Parathyroid adenoma (tissue), 2 donors: Measurements from ENCODE around the gene AGPAT2.
A peak's percentile ranks its signal among the peaks of the same experiment; 100 is the strongest.

Experiments
- H2AFZ ChIP-seq: fragments of 300-600 bp; sonication (generic); one replicate; pipeline ENCODE4 v1.7.0; 2017; ENCODE audit warnings: antibody characterized with exemption, mild to moderate bottlenecking
- H3K27ac ChIP-seq: fragments of 300-600 bp; sonication (generic); one replicate; pipeline ENCODE4 v1.7.0; 2017
- H3K27me3 ChIP-seq: fragments of 300-600 bp; sonication (generic); one replicate; pipeline ENCODE4 v1.7.0; 2017; ENCODE audit warnings: low read length; ENCODE audit not compliant: control insufficient read depth, insufficient read depth
- H3K36me3 ChIP-seq: fragments of 300-600 bp; sonication (generic); one replicate; pipeline ENCODE4 v1.7.0; 2017; ENCODE audit warnings: low read length; ENCODE audit not compliant: control insufficient read depth, insufficient read depth
- H3K4me1 ChIP-seq: fragments of 300-600 bp; sonication (generic); one replicate; pipeline ENCODE4 v1.7.0; 2017; ENCODE audit warnings: control low read depth
- H3K4me2 ChIP-seq: fragments of 300-600 bp; sonication (generic); one replicate; pipeline ENCODE4 v1.7.0; 2017; ENCODE audit warnings: low read length
- H3K4me3 ChIP-seq: fragments of 300-600 bp; sonication (generic); one replicate; pipeline ENCODE4 v1.7.0; 2017; ENCODE audit warnings: low read depth, low read length
- H3K79me2 ChIP-seq: fragments of 300-600 bp; sonication (generic); one replicate; pipeline ENCODE4 v1.7.0; 2017; ENCODE audit warnings: control low read depth
- H3K9ac ChIP-seq: fragments of 300-600 bp; sonication (generic); one replicate; pipeline ENCODE4 v1.7.0; 2017; ENCODE audit warnings: mild to moderate bottlenecking
- H3K9me3 ChIP-seq: fragments of 300-600 bp; sonication (generic); one replicate; pipeline ENCODE4 v1.7.0; 2017; ENCODE audit warnings: low read length; ENCODE audit not compliant: control insufficient read depth
- TF ChIP-seq, protein P1 (sequence below): fragments of 300-600 bp; sonication (generic); IDR thresholded peaks from one replicate; pipeline ENCODE4 v1.7.0; 2017; ENCODE audit warnings: antibody characterized with exemption, mild to moderate bottlenecking
- donor health status: primary hyperparathyroidism.

The AGPAT2 gene

DNA sequence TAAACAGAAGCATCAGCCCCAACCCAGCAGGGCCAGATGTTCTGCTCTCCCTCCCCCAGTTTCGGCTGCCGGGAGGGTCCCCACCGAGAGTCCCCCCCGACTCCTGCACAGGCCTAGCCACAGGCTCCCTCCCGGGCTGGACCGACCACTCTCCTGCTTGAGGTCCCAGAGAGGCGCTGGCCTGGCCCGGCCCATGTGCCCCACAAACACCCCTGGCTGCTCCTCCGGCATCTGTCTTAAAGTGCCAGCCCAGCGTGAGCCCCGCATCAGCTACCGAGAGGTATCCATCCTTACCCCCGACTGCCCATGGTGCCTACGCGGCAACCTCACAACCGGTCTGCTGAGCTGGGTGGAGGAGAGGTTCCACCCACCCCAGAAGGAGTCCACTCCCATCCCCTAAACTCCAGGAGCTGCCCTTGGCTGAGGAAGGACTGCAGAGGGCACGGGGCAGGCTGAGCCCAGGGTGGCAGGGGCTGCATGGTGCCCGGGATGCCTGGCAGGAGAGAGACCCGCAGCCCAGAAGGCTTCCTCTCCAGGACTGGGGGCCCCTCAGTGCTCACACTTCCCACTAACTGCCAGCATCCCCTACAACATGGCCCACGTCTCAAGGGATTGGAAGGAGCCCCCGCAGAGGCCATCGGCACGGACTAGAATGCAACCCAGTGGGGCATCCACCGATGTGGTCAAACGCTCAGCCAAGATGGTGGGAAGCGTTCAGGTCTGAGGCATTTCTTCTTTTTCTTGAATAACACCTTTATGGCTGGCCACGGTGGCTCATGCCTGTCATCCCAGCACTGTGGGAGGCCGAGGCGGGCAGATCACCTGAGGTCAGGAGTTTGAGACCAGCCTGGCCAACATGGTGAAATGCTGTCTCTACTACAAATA lies 40.2 kb downstream of the AGPAT2 start:
- TF ChIP-seq, protein P1, sequence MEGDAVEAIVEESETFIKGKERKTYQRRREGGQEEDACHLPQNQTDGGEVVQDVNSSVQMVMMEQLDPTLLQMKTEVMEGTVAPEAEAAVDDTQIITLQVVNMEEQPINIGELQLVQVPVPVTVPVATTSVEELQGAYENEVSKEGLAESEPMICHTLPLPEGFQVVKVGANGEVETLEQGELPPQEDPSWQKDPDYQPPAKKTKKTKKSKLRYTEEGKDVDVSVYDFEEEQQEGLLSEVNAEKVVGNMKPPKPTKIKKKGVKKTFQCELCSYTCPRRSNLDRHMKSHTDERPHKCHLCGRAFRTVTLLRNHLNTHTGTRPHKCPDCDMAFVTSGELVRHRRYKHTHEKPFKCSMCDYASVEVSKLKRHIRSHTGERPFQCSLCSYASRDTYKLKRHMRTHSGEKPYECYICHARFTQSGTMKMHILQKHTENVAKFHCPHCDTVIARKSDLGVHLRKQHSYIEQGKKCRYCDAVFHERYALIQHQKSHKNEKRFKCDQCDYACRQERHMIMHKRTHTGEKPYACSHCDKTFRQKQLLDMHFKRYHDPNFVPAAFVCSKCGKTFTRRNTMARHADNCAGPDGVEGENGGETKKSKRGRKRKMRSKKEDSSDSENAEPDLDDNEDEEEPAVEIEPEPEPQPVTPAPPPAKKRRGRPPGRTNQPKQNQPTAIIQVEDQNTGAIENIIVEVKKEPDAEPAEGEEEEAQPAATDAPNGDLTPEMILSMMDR: no peak
- Histone ChIP-seq H3K4me2 (no peak overlapping the region), H3K27ac (peak overlapping the region; percentile 51), H3K9me3 (no peaks in the 10 kb centered on the region), H3K4me1 (no peaks in the 10 kb centered on the region), H3K4me3 (no peak overlapping the region), H3K27me3 (peaks cover 4% of the 10 kb centered on the region), H2AFZ (no peak overlapping the region), H3K9ac (no peak overlapping the region), H3K36me3 (no peaks in the 10 kb centered on the region), H3K79me2 (no peaks in the 10 kb centered on the region)

DNA sequence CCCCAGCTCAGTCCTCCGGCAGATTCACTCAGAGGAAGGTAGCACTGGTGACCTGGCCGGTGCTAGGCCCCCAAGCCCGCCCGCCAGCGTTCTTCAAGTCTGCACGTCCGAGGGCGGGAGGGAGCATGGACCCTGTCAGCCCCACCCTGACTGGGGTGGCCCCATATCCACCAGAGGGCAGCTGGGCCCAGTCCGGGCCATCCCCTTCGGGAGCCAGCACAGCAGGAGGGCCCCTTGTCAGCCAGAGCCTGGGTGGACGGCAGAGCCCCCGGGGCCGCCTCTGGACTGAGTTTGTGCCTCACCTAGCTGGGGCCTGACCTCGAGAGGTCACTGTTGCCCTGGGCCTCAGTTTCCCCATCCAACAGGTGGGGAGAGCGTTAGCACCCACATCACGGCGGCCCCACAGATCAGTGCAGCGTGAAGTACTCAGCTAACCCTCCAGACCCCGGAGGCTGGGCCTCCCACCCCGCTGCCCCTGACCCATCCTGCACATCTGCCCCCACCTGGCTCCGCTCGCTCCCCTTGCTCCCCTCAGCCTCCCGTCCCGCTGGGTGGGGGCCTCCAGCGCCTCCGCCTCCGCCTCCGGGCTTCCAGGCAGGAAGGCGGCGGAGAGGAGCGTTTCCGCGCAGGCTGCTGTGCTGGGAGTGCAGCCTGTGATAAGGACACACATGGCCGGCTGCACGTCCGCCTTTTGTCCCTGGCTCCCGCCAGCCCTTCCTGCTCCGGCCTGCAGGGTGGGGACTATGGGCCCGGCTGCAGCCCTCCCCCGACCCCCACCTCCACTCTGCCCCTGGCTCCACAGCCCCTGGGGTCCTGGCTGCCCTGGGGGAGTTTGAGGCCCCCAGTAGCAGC lies 41.1 kb downstream of the AGPAT2 start:
- Histone ChIP-seq H3K4me2 (no peak overlapping the region), H3K36me3 (no peaks in the 10 kb centered on the region), H2AFZ (no peak overlapping the region), H3K79me2 (no peaks in the 10 kb centered on the region), H3K9ac (no peak overlapping the region), H3K4me3 (no peak overlapping the region), H3K27ac (peak overlapping the region; percentile 51), H3K4me1 (no peaks in the 10 kb centered on the region), H3K9me3 (no peaks in the 10 kb centered on the region), H3K27me3 (peaks cover 4% of the 10 kb centered on the region)
- TF ChIP-seq, protein P1: no peak

DNA sequence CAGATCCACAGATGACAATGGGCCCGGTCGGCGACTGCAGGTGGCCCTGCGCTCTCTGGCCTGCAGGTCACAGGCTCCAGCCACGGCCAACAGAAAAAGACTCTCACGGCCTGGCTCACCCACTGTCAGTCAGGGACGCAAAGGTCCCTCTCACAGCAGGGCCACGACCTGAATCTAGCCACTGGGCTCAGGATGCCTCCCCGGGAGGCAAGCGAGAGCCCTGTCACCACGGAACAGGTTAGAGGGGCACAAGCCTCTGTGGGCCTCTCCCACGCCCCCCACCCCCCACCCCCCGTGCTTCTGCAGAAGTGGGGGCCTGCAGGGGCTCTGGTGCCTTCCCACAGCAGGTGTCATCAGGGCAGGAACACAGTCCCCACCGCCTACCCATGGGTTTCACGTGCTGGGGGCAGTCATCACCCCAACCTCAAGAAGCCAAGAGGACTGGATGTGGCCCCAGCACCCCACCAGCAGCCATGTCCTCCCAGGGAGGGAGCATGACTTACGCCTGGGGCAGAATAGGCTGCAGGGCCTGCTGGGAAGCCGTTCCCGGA lies 41.8 kb downstream of the AGPAT2 start:
- H3K9ac ChIP-seq: no peak overlapping the region

DNA sequence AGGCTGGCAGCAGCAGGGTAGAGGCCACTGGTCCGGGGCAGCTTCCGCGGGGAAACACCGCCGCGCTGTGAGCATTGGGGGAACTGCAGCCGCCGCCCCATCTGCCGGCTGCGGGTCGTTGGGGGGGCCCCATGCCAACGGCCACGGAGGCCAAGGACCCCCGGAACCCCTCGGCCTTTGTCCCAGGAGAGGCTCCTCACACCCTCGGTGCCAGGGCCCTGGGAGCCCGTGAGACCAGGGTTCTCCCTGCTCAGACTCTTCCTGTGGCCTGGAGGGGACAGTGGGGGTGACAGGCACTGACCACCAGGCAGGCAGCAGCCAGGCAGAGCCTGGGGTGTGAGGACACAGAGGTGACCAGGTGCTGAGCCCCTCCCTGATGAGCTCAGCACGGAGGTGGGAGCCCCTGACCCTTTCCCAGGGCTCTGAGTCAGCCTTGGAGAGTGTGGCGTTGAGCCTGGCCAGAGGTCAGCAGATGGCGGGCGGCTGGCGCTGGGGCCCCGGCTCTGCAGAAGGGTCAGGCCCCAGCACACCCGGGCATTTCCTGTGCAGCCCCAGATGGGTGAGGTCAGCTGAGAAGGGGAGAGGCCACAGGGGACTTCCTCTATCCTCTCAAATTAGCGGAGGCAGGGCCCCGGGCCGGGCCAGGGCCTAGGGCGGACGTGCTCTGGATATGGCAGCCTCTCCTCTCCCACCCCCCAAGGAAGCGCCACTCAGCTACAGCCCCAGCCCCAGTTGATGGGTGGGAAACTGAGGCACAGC lies 42.5 kb downstream of the AGPAT2 start:
- H3K79me2 ChIP-seq: no peaks in the 10 kb centered on the region
- no peaks in the 10 kb centered on the region for H3K9me3 ChIP-seq
- TF ChIP-seq, protein P1: peak; percentile 68
- H3K9ac ChIP-seq: no peak overlapping the region
- peak overlapping the region; percentile 11 for H3K4me2 ChIP-seq
- H3K4me1 ChIP-seq: no peaks in the 10 kb centered on the region
- H3K36me3 ChIP-seq: no peaks in the 10 kb centered on the region
- H3K27ac ChIP-seq: peak overlapping the region; percentile 45
- H2AFZ ChIP-seq: no peak overlapping the region
- peaks cover 4% of the 10 kb centered on the region for H3K27me3 ChIP-seq
- no peak overlapping the region for H3K4me3 ChIP-seq

More for the DNA sequence above, 41.8 kb downstream of the AGPAT2 start:
- TF ChIP-seq, protein P1: no peak
- Histone ChIP-seq H3K79me2 (no peaks in the 10 kb centered on the region), H3K9me3 (no peaks in the 10 kb centered on the region), H3K4me3 (no peak overlapping the region), H3K27ac (peak overlapping the region; percentile 49), H3K27me3 (peaks cover 4% of the 10 kb centered on the region), H3K4me2 (no peak overlapping the region), H3K36me3 (no peaks in the 10 kb centered on the region), H2AFZ (no peak overlapping the region), H3K4me1 (no peaks in the 10 kb centered on the region)
